Activated CD8-positive, alpha-beta memory T cell treated with anti-CD3 and anti-CD28 coated beads, Interleukin-2, amount 50 U/mL, for 1 hour (primary cell): ENCODE data around the gene LNP1.
"Not testable (repeated sequence)": the region's sequence is repeated elsewhere in the genome, so short reads cannot be mapped to it uniquely, and the experiment has no call there.

Source experiments
- DNase-seq: peaks from one replicate; pipeline ENCODE4 v3.0.0-alpha.2; 2020; ENCODE audit errors: extremely low read depth

LNP1 gene

DNA sequence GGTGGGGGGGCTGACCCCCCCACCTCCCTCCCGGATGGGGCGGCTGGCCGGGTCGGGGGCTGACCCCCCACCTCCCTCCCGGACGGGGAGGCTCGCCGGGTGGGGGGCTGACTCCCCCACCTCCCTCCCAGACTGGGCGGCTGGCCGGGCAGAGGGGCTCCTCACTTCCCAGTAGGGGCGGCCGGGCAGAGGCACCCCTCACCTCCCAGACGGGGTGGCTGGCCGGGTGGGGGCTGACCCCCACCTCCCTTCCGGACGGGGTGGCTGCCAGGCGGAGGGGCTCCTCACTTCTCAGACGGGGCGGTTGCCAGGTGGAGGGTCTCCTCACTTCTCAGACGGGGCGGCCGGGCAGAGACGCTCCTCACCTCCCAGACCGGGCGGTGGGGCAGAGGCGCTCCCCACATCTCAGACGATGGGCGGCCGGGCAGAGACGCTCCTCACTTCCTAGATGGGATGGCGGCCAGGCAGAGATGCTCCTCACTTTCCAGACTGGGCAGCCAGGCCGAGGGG lies 76.6 kb downstream of the LNP1 start:
- DNase-seq = not testable (repeated sequence)

DNA sequence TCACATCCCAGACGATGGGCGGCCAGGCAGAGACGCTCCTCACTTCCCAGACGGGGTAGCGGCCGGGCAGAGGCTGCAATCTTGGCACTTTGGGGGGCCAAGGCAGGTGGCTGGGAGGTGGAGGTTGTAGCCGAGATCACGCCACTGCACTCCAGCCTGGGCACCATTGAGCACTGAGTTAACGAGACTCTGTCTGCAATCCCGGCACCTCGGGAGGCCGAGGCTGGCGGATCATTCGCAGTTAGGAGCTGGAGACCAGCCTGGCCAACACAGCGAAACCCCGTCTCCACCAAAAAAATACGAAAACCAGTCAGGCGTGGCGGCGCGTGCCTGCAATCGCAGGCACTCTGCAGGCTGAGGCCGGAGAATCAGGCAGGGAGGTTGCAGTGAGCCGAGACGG lies 77.2 kb downstream of the LNP1 start:
- DNase-seq = not testable (repeated sequence)

DNA sequence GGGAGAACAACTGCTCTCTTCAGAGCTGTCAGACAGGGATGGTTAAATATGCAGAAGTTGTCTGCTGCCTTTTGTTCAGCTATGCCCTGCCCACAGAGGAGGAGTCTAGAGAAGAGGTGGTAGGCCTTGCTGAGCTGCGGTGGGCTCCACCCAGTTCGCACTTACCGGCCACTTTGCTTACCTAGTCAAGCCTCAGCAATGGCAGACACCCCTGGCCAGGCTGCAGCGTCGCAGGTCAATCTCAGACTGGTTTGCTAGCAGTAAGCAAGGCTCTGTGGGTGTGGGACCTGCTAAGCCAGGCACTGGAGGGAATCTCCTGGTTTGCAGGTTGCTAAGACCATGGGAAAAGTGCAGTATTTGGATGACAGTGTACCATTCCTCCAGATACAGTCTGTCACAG lies 78.7 kb downstream of the LNP1 start:
- no peak for DNase-seq

DNA sequence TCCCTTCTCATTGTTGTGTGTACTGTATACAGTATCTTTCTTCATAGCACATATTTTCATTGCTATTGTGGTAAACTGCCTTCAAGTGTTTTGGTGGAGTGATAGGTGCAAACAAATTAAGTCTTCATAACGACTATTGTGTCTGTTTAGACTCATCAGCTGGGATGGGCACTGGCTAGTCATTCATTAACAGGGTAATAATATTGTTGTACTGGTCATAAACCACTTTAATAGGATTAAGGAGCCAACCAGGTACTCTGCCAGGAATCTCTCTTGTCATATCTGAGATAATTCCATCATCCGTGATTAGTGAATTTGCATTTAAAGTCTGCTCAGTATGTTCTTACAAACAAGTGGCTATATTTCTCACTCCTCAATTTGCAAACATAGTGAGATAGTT lies 80.8 kb downstream of the LNP1 start:
- no peak for DNase-seq

DNA sequence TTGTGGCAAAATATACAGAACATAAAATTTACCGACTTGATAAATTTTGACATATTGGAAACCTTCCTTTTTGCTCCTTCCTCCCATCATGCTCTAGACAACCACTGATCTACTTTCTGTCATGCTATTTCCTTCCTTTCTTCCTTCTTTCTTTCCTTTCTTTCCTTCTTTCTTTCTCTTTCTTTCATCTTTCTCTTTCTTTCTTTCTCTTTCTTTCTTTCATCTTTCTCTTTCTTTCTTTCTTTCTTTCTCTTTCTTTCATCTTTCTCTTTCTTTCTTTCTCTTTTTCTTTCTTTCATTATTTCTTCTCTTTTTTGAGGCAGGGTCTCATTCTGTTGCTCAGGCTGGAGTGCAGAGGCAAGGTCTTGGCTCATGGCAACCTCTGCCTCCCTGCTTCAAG lies 82.2 kb downstream of the LNP1 start:
- no peak for DNase-seq

DNA sequence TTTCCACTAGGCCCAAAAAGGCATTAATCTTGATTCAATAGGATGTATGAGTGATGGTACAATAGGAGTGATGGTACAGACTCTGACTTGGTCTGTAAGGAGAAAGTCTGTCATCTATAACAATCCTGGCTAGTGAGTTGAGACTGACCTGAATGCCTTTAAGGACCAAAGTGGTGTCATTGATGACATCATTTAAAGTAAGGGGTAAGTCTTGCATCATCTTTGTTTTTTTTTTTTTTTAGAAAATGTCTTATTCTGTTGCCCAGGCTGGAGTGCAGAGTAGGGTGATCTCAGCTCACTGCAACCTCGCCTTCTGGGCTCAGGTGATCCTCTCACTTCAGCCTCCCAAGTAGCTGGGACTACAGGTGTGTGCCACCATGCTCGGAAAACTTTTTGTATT lies 85.5 kb downstream of the LNP1 start:
- no peak for DNase-seq

DNA sequence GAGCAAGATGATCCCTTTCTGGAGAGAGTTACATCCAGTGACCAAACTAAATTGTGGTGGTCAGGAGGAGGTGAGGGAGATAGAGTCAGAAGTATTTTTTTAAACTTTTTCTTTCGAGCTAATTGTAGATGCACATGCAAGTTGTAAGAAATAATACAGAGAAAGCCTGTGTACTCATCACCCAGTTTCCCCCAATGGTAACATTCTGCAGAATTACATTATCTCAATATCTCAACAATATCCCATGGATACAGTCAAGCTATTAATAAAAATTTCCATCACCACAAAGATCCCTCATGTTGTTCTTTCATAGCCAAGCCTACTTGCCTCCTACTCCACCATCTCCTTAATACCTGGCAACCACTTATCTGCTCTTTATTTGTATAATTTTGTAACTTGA lies 87.8 kb downstream of the LNP1 start:
- no peak for DNase-seq

DNA sequence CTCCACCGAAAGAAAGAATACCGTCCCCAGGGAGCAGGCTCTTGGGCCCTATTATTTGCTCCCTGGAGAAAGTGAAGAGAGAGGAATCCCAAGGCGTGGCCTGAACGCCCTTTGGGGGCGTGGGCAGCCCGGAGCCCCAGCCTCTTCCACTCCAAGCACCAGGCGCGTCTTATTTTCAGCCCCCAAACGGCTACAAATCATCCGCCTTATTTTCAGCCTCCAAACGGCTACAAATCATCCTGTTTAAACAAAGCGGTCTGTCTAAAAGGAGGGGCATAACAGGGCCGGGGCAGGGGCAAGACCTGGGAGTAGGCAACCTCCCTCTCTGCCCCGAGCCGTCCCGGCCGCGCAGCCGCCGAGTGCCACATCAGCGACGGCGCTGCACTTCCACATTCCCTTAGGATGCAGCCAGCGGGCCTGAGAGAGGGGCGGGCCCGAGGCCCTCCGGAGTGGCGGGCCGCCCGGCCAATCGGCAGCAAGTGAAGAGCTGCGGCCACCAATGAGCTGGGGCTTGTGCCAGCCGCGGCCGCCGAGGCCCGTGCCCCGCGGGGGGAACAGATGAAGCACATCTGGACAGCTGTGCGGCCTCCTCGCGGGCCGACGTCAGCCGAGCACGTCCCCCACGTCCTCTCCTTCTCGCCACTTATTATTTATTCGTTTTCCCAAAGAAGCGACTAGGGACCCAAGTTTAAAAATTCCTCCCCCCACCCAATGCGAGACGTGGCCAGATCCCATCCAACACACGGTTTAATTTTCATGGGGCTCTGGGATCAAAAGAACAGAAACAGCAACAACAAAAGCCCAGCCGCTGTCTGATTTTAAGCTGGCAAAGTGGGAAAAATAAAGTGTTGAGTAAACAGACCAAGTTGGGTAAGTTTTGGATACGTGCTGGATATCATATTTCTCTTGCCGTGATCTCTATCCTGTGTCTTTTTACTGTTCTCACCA lies 91.0 kb downstream of the LNP1 start, which contains the start of gene TMEM45A:
Gene TMEM45A (plus strand): TSS at position 561 of the 948 bp plus-strand sequence. CDS start 62,593 bp downstream, outside the sequence.
- DNase-seq = no peak

DNA sequence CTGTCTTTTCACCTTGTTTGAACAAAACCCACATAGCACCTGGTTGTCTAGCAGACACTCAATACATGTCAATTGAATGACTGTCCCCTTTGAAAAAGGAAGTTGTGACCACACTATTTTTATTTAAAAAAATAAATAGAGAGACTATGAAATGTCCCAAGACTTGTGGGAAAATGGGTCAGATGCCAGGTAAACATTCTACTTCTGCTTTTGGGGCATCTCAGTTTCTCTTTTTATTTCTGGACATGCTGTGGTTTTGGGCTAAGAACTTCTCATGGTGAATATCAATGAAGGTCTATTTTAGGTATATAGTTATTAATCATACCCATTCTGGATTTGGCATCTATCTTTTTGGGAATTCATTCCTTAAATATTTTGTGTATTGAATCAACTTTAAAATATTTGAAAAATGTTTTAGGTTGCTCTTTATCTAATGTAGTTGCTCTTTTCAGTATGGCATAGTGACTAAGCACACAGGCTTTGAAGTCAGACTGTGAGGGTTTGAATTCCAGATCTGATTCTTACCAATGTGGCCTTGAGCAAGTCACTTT lies 95.4 kb downstream of the LNP1 start:
- DNase-seq = no peak

DNA sequence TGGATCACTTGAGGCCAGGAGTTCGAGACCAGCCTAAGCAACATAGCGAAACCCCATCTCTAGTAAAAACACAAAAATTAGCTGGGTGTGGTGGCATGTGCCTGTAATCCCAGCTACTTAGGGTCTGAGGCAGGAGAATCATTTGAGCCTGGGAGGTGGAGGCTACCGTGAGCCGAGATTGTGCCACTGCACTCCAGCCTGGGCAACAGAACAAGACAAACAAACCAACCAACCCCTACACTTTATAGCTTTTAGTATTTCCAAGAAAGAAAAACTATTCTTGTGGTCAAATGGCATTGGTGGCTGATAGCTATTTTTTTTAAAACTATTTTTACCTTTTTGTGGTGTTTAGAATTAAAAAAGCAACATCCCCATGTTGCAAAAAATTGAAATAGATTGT lies 98.3 kb downstream of the LNP1 start:
- no peak for DNase-seq

DNA sequence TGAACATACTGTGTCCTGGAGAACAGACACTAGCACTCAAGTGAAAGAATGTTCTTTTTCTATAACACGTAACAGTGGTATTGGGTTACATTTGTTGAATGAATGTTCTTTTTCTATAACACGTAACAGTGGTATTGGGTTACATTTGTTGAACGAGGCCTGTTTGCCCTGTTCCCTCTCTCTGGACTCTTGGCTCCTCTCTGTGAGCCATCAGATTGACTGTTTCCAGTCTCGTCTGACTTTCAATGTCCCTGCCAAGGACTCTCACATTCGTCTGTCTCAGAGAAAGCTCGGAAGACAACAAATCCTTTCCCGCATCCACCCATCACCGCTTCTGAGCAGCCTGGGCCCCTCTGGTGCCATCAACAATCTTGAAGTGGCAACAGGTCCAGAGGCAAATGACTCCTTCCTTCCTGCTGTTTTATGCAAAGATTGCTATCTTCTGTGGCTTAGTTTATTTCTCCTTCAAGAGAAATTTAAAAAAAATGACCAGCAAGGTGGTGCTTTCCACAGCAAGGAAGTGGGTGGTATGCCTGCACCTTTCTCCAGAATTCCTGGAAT lies 99.1 kb downstream of the LNP1 start:
- DNase-seq = no peak

DNA sequence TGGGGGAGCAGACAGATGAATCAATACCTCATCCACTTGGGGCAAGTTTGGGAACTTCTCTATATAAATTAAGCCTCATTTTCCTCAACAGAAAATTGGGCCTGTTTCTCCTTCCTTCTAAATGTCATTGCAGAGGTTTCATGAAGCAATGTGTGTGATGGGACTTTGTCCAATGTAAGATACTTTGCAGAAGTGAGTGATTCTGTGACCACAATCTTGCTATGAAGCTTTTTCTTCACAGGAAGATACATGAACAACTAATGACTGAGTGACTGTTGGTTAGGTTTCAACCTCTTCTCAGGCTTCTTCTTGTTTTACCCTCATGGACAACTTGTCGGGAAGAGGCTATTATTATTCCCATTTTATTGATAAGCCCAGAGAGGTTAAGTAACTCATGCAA lies 102.1 kb downstream of the LNP1 start:
- DNase-seq = no peak
